IMR-90 (cell line): ENCODE data around the gene OSM. TPM values are rescaled to one million over a fixed set of nuclear protein-coding genes. Genes with fewer than 3 reads are reported as not detected.

Experiments
- ATAC-seq: fragments of 200-7000 bp; cut with Tn5 transposase; 2 replicates; pipeline ENCODE4 v1.9.1; 2020; ENCODE audit warnings: low read depth, mild to moderate bottlenecking, moderate library complexity
- BruUV-seq: library from RNA; stranded (reverse); fragments of 400-500 nt; replicated peaks from 2 replicates; lab custom pipeline; 2021; lab: Mats Ljungman, UMichigan
- CTCF ChIA-PET: fragments of 300-600 bp; formaldehyde crosslinking; extraction: SDS; loops from one replicate; lab custom pipeline; 2021; ENCODE audit warnings: antibody characterized with exemption; lab: Yijun Ruan, JAX
- POLR2A ChIA-PET: fragments of 300-600 bp; sonication (Branson Sonifier 250); formaldehyde crosslinking; loops from one replicate; lab custom pipeline; 2022; ENCODE audit warnings: antibody characterized with exemption; ENCODE audit not compliant: unreplicated experiment; lab: Charles Lee
- DNase-seq: peaks from one replicate; pipeline ENCODE4 v3.0.0; 2013
- H2AFZ ChIP-seq: replicated peaks from 2 replicates; pipeline ENCODE3; 2013; ENCODE audit warnings: low read length, mild to moderate bottlenecking; ENCODE audit not compliant: poor library complexity
- H2AK5ac ChIP-seq: 2 replicates; pipeline ENCODE4 v1.6.1; 2013; ENCODE audit warnings: low read depth, low read length, inconsistent platforms
- H2AK9ac ChIP-seq: replicated peaks from 2 replicates; pipeline ENCODE3; 2013; ENCODE audit warnings: mild to moderate bottlenecking, low read depth, low read length, moderate library complexity; ENCODE audit not compliant: poor library complexity
- H2BK120ac ChIP-seq: 2 replicates; pipeline ENCODE4 v1.6.1; 2013; ENCODE audit warnings: low read depth, low read length, inconsistent platforms
- H2BK15ac ChIP-seq: 3 replicates; pipeline ENCODE4 v1.6.1; 2013; ENCODE audit warnings: low read depth, low read length, inconsistent platforms
- H2BK20ac ChIP-seq: 2 replicates; pipeline ENCODE4 v1.6.1; 2013; ENCODE audit warnings: low read depth, mild to moderate bottlenecking, inconsistent platforms, low read length, moderate library complexity
- H2BK5ac ChIP-seq: 2 replicates; pipeline ENCODE4 v1.6.1; 2013; ENCODE audit warnings: mild to moderate bottlenecking, low read depth, low read length, inconsistent platforms; ENCODE audit not compliant: poor library complexity, severe bottlenecking
- H3K14ac ChIP-seq: replicated peaks from 2 replicates; pipeline ENCODE4 v1.6.1; 2013; ENCODE audit warnings: low read depth, low read length, inconsistent platforms
- H3K18ac ChIP-seq: 2 replicates; pipeline ENCODE4 v1.6.1; 2013; ENCODE audit warnings: low read depth, low read length, control low read depth
- H3K23ac ChIP-seq: 2 replicates; pipeline ENCODE4 v1.6.1; 2013; ENCODE audit warnings: low read depth, low read length, inconsistent platforms
- H3K27ac ChIP-seq: 2 replicates; pipeline ENCODE4 v1.5.1; 2013; ENCODE audit warnings: mild to moderate bottlenecking, control low read depth, low read length; ENCODE audit not compliant: insufficient read depth
- H3K27me3 ChIP-seq: 2 replicates; pipeline ENCODE4 v1.6.1; 2013; ENCODE audit warnings: low read length; ENCODE audit not compliant: control insufficient read depth, insufficient read depth
- H3K36me3 ChIP-seq: 2 replicates; pipeline ENCODE4 v1.6.1; 2013; ENCODE audit warnings: low read length, mixed read lengths; ENCODE audit not compliant: control insufficient read depth, insufficient read depth
- H3K4ac ChIP-seq: 2 replicates; pipeline ENCODE4 v1.6.1; 2013; ENCODE audit warnings: low read depth, low read length, inconsistent platforms
- H3K4me1 ChIP-seq: 2 replicates; pipeline ENCODE4 v1.6.1; 2013; ENCODE audit warnings: low read length, mixed read lengths; ENCODE audit not compliant: control insufficient read depth, insufficient read depth
- H3K4me2 ChIP-seq: 2 replicates; pipeline ENCODE4 v1.6.1; 2013; ENCODE audit warnings: low read depth, mild to moderate bottlenecking, control low read depth, low read length, moderate library complexity
- H3K4me3 ChIP-seq: 2 replicates; pipeline ENCODE4 v1.5.1; 2013; ENCODE audit warnings: low read depth, mild to moderate bottlenecking, control low read depth, low read length, moderate library complexity; ENCODE audit not compliant: insufficient read depth
- H3K56ac ChIP-seq: 2 replicates; pipeline ENCODE4 v1.6.1; 2013; ENCODE audit warnings: low read length, inconsistent platforms; ENCODE audit not compliant: insufficient read depth; ENCODE audit errors: extremely low read depth
- H3K79me1 ChIP-seq, 2 experiments: 2 replicates each; pipeline ENCODE4 v1.6.1; 2013; ENCODE audit warnings: low read length in 2 of 2, inconsistent platforms in 1 of 2, low read depth in 1 of 2
- H3K9ac ChIP-seq: 2 replicates; pipeline ENCODE4 v1.6.1; 2013; ENCODE audit warnings: low read depth, low read length, control low read depth
- H3K9me1 ChIP-seq: 2 replicates; pipeline ENCODE4 v1.6.1; 2013; ENCODE audit warnings: low read length, inconsistent platforms; ENCODE audit not compliant: insufficient read depth
- H3K9me3 ChIP-seq: 2 replicates; pipeline ENCODE4 v1.6.1; 2013; ENCODE audit warnings: low read length; ENCODE audit not compliant: control insufficient read depth, insufficient read depth
- H4K20me1 ChIP-seq: 2 replicates; pipeline ENCODE4 v1.6.1; 2013; ENCODE audit warnings: low read length, inconsistent platforms; ENCODE audit not compliant: insufficient read depth
- H4K5ac ChIP-seq: 2 replicates; pipeline ENCODE4 v1.6.1; 2013; ENCODE audit warnings: mild to moderate bottlenecking, low read depth, low read length, control low read depth
- H4K8ac ChIP-seq, 2 experiments: 2 replicates each; pipeline ENCODE4 v1.6.1; 2013; ENCODE audit warnings: low read depth in 2 of 2, low read length in 2 of 2, control low read depth in 1 of 2, inconsistent platforms in 1 of 2
- H4K91ac ChIP-seq: 2 replicates; pipeline ENCODE4 v1.6.1; 2013; ENCODE audit warnings: low read depth, low read length, inconsistent platforms; ENCODE audit not compliant: insufficient read depth
- CEBPB ChIP-seq: IDR thresholded peaks from 2 replicates; pipeline ENCODE4 v1.6.1; 2012; ENCODE audit warnings: low read depth, low read length, improper control_type of control experiment
- MXI1 ChIP-seq: IDR thresholded peaks from 2 replicates; pipeline ENCODE4 v1.6.1; 2012; ENCODE audit warnings: low read depth, mild to moderate bottlenecking, low read length, moderate library complexity, borderline replicate concordance
- NFE2L2 ChIP-seq: fragments of 150-350 bp; IDR thresholded peaks from 2 replicates; pipeline ENCODE4 v1.6.1; 2016; ENCODE audit warnings: low read depth, mild to moderate bottlenecking, low read length
- SMC3 ChIP-seq: fragments of 150-350 bp; IDR thresholded peaks from 2 replicates; pipeline ENCODE4 v1.6.1; 2016; ENCODE audit warnings: low read depth, mild to moderate bottlenecking, antibody characterized with exemption, low read length, moderate library complexity
- WGBS, 2 experiments: methylation state at CpG; one replicate each; pipeline versions ENCODE4 v1.1.5 to v1.1.7; 2013; ENCODE audit warnings: missing lambda C conversion rate in 2 of 2; ENCODE audit not compliant: insufficient read length in 1 of 2; ENCODE audit errors: extremely low coverage in 2 of 2; 5-methylcytosine and 5-hydroxymethylcytosine counted together
- dilution Hi-C: fragments of 300-500 bp; cut with HindIII; formaldehyde crosslinking; loops from one replicate; pipeline ENCODE4 v1.14.3; 2018; ENCODE audit warnings: low sequenced_read_pairs; ENCODE audit not compliant: unreplicated experiment
- in situ Hi-C: fragments of 300-500 bp; cut with MboI; formaldehyde crosslinking; loops from 3 replicates; pipeline ENCODE4 v1.14.3; 2019; ENCODE audit warnings: low sequenced_read_pairs, inconsistent platforms, mixed read lengths
- intact Hi-C: fragments of 100-400 bp; cut with micrococcal nuclease; formaldehyde crosslinking; loops from 2 replicates; pipeline ENCODE4 v1.10.0; 2022
- polyA plus RNA-seq, 3 experiments: library from polyadenylated mRNA; depleted of rRNA; stranded (reverse); fragments of >200 nt; gene quantifications; 2 replicates each; pipeline ENCODE4 v1.2.3, GENCODE V29; 2012; ENCODE audit warnings: low replicate concordance in 1 of 3
- total RNA-seq: library from RNA; depleted of rRNA; stranded (reverse); fragments of >200 nt; gene quantifications from 2 replicates; pipeline ENCODE4 v1.2.3, GENCODE V29; 2012

Gene OSM
- total and polyA plus RNA-seq, 2 of the 4 experiments (the other 2 are of a cell fraction) = not detected

DNA sequence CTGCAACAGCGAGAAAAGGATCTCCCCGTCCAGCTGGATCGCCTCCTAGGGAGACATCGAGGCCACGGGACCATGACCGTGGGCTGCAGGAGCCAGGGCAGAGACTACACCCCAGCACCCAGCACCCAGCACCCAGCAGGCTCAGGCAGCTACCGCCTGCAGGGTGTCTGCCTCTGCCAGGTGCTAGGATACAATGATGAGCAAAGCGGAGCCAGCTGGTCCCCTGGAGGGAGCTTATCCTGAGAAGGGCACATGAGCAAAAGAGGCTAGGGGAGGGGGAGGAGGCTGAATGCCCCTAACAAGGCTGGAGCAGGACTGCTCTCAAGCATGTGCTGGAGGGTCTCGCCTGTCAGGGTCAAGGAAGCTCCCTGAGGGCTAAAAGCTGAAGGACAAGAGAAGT, 27.4 kb upstream of the OSM start:
- DNase-seq = no peak
- Histone ChIP-seq H3K23ac (no peak overlapping the region), H4K8ac (no peak overlapping the region), H2BK120ac (no peak overlapping the region), H3K4me3 (no peak overlapping the region), H3K27ac (no peak overlapping the region), H4K91ac (no peak overlapping the region), H4K5ac (no peak overlapping the region), H2AK9ac (no peak overlapping the region), H2AFZ (no peak overlapping the region), H3K4me1 (peaks cover 17% of the 10 kb centered on the region; the same call in 1 of the 2 replicates), H2BK20ac (no peak overlapping the region), H3K56ac (no peak overlapping the region), H3K4me2 (no peak overlapping the region), H3K9me1 (peaks cover 6% of the 10 kb centered on the region), H3K9ac (no peak overlapping the region), H2AK5ac (no peak overlapping the region), H3K4ac (no peak overlapping the region), H4K20me1 (peaks cover 34% of the 10 kb centered on the region), H3K79me1 (peaks cover 4 to 8% of the 10 kb centered on the region in 2 experiments; a peak in 3 of 4 replicates), H3K14ac (no peak overlapping the region), H2BK15ac (no peak overlapping the region), H3K18ac (no peak overlapping the region), H2BK5ac (no peak overlapping the region), H3K27me3 (no peaks in the 10 kb centered on the region), H3K9me3 (no peaks in the 10 kb centered on the region), H3K36me3 (peaks cover 71% of the 10 kb centered on the region)
- WGBS, 2 experiments = 90% methylated on average over 2 of the region's 9 CpGs; no CpG with 5 or more reads in 1 of the 2 experiments
- ChIA-PET CTCF (no interaction called here), POLR2A (no interaction called here)
- ATAC-seq = no peak
- in situ Hi-C loops = no loop called here
- TF ChIP-seq SMC3 (no peak), NFE2L2 (no peak), MXI1 (no peak), CEBPB (no peak)
- intact Hi-C loops = no loop called here
- no TSS peak for BruUV-seq
- dilution Hi-C loops = no loop called here
